Kidney (tissue), 14 donors: ENCODE results near the gene RBM6. TPM values are rescaled to one million over a fixed set of nuclear protein-coding genes. Genes with fewer than 3 reads are reported as not detected.

Experiments used
- DNase-seq, 5 donors: peaks; one replicate each; pipeline ENCODE4 v3.0.0-alpha.2; 2013 to 2020
- FAIRE-seq: peaks from 2 replicates; lab custom pipeline; 2012; peaks lifted over from hg19 to GRCh38; lab: Jason Lieb, UNC
- H3K27ac ChIP-seq, 2 donors: one replicate each; pipeline ENCODE4 v1.7.0; 2013; ENCODE audit warnings: low read depth in 2 of 2, low read length in 2 of 2, inconsistent platforms in 1 of 2
- H3K27me3 ChIP-seq: one replicate; pipeline ENCODE4 v1.7.1; 2013; ENCODE audit warnings: low read length, inconsistent platforms; ENCODE audit not compliant: control insufficient read depth, insufficient read depth
- H3K36me3 ChIP-seq, 3 donors: one replicate each; pipeline versions ENCODE4 v1.7.0 to v1.7.1; 2013; ENCODE audit warnings: low read length in 3 of 3, control low read depth in 1 of 3, inconsistent platforms in 1 of 3; ENCODE audit not compliant: insufficient read depth in 3 of 3, control insufficient read depth in 2 of 3
- H3K4me1 ChIP-seq, 3 donors: one replicate each; pipeline versions ENCODE4 v1.7.0 to v1.7.1; 2013; ENCODE audit warnings: low read length in 3 of 3, inconsistent platforms in 1 of 3, low read depth in 1 of 3; ENCODE audit not compliant: control insufficient read depth in 2 of 3, insufficient read depth in 2 of 3
- H3K4me3 ChIP-seq, 3 donors: one replicate each; pipeline versions ENCODE4 v1.7.0 to v1.8.1; 2013; ENCODE audit warnings: low read length in 3 of 3, control low read depth in 1 of 3, inconsistent platforms in 1 of 3
- H3K9ac ChIP-seq, 3 donors: one replicate each; pipeline versions ENCODE4 v1.7.0 to v1.7.1; 2013; ENCODE audit warnings: low read length in 3 of 3, control low read depth in 1 of 3, inconsistent platforms in 1 of 3
- H3K9me3 ChIP-seq, 3 donors: one replicate each; pipeline versions ENCODE4 v1.7.0 to v1.7.1; 2013; ENCODE audit warnings: low read length in 3 of 3, control low read depth in 1 of 3, inconsistent platforms in 1 of 3; ENCODE audit not compliant: control insufficient read depth in 2 of 3, insufficient read depth in 1 of 3
- CTCF ChIP-seq: IDR thresholded peaks from 3 replicates; pipeline ENCODE4 v1.5.1; 2012; ENCODE audit warnings: mild to moderate bottlenecking, moderate library complexity, borderline replicate concordance; ENCODE audit not compliant: insufficient read depth; ENCODE audit errors: extremely low read depth
- intact Hi-C: fragments of 100-400 bp; cut with DNase I; formaldehyde crosslinking; loops from one replicate; pipeline ENCODE4 v1.11.1; 2022
- polyA plus RNA-seq: library from polyadenylated mRNA; stranded (reverse); fragments of 350-450 nt; fragmentation: Illumina TruSeq; extraction: RNeasy Lipid Tissue Mini Kit (QIAGEN cat#74804); gene quantifications from one replicate; pipeline ENCODE4 v1.2.3, GENCODE V29; 2014; ENCODE audit warnings: low read depth, low replicate concordance; ENCODE audit not compliant: insufficient read depth
- total RNA-seq: library from RNA; stranded (reverse); fragmentation: NEBNext Ultra II Directional; extraction: Animal tissue kit (Norgen Biotek cat#: 25700); gene quantifications from one replicate; pipeline ENCODE4 v1.2.1, GENCODE V29; 2021
- donor health status: control.
- donor health status: control.
- donor health status: control.
- donor health status: control.
- donor health status: control.
- donor health status: DM: yes; HTN: yes; CAD: no.
- donor health status: Normal renal cell carcinoma (clear cell type).

The RBM6 gene
- total and polyA plus RNA-seq, 2 donors from 2014 or later: 72.0 to 90.0 TPM

GRCh38 chr3:50111757-50112156 is 171.8 kb downstream of the RBM6 start:
- DNase-seq: no peak
- no peaks in the 10 kb centered on the region for H3K9me3 ChIP-seq
- intact Hi-C loops: no loop called here
- FAIRE-seq: no peak
- no peaks in the 10 kb centered on the region for H3K27me3 ChIP-seq
- H3K4me1 ChIP-seq: no peaks in the 10 kb centered on the region
- H3K36me3 ChIP-seq: peaks cover 46 to 91% (median 76%) of the 10 kb centered on the region in 3 donors
- H3K4me3 ChIP-seq: no peak overlapping the region
- no peak overlapping the region for H3K9ac ChIP-seq
- no peak for TF ChIP-seq CTCF
- H3K27ac ChIP-seq: no peak overlapping the region

- Histone ChIP-seq H3K36me3 (peaks cover 39 to 91% (median 76%) of the 10 kb centered on the region in 3 donors), H3K27me3 (no peaks in the 10 kb centered on the region), H3K9me3 (no peaks in the 10 kb centered on the region), H3K4me3 (no peak overlapping the region), H3K9ac (no peak overlapping the region), H3K27ac (no peak overlapping the region), H3K4me1 (no peaks in the 10 kb centered on the region)
- peak in 1 of 5 donors; percentile 24 for DNase-seq
- intact Hi-C loops: no loop called here
- no peak for FAIRE-seq
- no peak for TF ChIP-seq CTCF
Measured at GRCh38 chr3:50112462-50112861, 172.5 kb downstream of the RBM6 start.

- Histone ChIP-seq H3K9me3 (no peaks in the 10 kb centered on the region), H3K27me3 (no peaks in the 10 kb centered on the region), H3K4me3 (no peak overlapping the region), H3K27ac (no peak overlapping the region), H3K9ac (no peak overlapping the region), H3K4me1 (peaks cover 0 to 2% (median 0%) of the 10 kb centered on the region in 3 donors), H3K36me3 (peaks cover 30 to 88% (median 67%) of the 10 kb centered on the region in 3 donors)
- DNase-seq (peak in 1 of 5 donors; percentile 23), FAIRE-seq (no peak)
- intact Hi-C loops: no loop called here
- TF ChIP-seq CTCF: no peak
Measured at GRCh38 chr3:50117120-50117519, 177.2 kb downstream of the RBM6 start.

- H3K4me1 ChIP-seq: peaks cover 0 to 2% (median 0%) of the 10 kb centered on the region in 3 donors
- TF ChIP-seq CTCF: no peak
- intact Hi-C loops: no loop called here
- no peaks in the 10 kb centered on the region for H3K27me3 ChIP-seq
- no peak overlapping the region for H3K4me3 ChIP-seq
- H3K9me3 ChIP-seq: no peaks in the 10 kb centered on the region
- peaks cover 26 to 78% (median 61%) of the 10 kb centered on the region in 3 donors for H3K36me3 ChIP-seq
- no peak overlapping the region for H3K27ac ChIP-seq
- FAIRE-seq (no peak), DNase-seq (peak in 1 of 5 donors; percentile 32)
- no peak overlapping the region for H3K9ac ChIP-seq
Measured at GRCh38 chr3:50118237-50118636, 178.3 kb downstream of the RBM6 start.
